Right ventricle myocardium superior (tissue), 1 donor: ENCODE measurements around the gene ERCC4. TPM values are rescaled to one million over a fixed set of nuclear protein-coding genes. Genes with fewer than 3 reads are reported as not detected.
"Not testable (repeated sequence)": the region's sequence is repeated elsewhere in the genome, so short reads cannot be mapped to it uniquely, and the experiment has no call there.

Experiments used
- ATAC-seq: fragments of 200-7000 bp; cut with Tn5 transposase; one replicate; pipeline ENCODE4 v1.9.1; 2020; ENCODE audit warnings: mild to moderate bottlenecking; ENCODE audit not compliant: poor library complexity
- DNase-seq: peaks from one replicate; pipeline ENCODE4 v3.0.0-alpha.2; 2020
- intact Hi-C: fragments of 100-400 bp; cut with DNase I; formaldehyde crosslinking; loops from one replicate; pipeline ENCODE4 v1.11.2; 2022
- long read RNA-seq: library from polyadenylated mRNA; unstranded; transcript quantifications from one replicate; pipeline ENCODE4 v2.0.0, GENCODE V29; 2021
- total RNA-seq: library from RNA; stranded (reverse); fragmentation: NEBNext Ultra II Directional; extraction: Animal tissue kit (Norgen Biotek cat#: 25700); gene quantifications from one replicate; pipeline ENCODE4 v1.2.1, GENCODE V29; 2021
- donor health status: DM: no; HTN: yes; CAD: no; lungs with severe emphysema.

Gene ERCC4
- total RNA-seq: 6.0 TPM
- long read RNA-seq, partial matches to known transcripts: 1 of 4 reads
- long read RNA-seq, other reads (novel, unspliced or antisense): 3 of 4 reads

- DNase-seq (peak; percentile 100), ATAC-seq (peak; percentile 98)
- intact Hi-C loops: loop anchor here (10.0 kb wide), 5 partner anchors 55 to 605 kb away; no protein-coding TSS in a partner anchor
Observed at GRCh38 chr16:13919683-13920509, at the start of gene ERCC4. Gene ERCC4 (plus strand): TSS chr16:13920154. CDS start chr16:13920166, 12 bp downstream.

DNA sequence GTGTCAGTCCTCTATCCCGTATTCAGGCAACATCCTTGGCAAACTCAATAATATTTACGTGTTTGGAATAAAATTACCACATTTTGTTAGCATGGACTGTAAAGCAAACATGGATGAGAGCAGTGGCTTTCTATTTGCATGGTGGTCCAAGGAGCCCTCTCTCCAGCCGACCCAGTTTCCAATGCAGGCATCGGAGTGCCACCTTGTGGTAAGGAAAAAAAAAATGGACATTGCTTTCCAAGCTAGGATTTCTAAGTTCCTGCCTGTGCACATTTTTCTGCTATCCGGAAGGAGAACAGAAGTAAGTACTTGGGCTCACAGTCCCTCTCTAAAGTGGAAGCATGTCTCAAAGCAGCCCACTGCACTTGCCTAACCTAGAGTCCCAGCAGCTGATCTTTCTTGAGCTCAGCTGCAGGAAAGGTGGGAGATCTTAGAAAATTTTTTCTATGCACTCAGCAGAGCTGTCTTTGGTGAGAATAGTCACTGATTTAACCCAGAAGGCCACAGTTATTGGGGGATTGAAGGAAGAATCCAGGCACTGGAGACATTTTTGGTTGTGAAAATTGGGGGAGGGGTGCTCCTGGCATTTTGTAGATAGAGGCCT is 46.0 kb upstream of the ERCC4 start:
- ATAC-seq: no peak
- intact Hi-C loops: no loop called here
- no peak for DNase-seq

DNA sequence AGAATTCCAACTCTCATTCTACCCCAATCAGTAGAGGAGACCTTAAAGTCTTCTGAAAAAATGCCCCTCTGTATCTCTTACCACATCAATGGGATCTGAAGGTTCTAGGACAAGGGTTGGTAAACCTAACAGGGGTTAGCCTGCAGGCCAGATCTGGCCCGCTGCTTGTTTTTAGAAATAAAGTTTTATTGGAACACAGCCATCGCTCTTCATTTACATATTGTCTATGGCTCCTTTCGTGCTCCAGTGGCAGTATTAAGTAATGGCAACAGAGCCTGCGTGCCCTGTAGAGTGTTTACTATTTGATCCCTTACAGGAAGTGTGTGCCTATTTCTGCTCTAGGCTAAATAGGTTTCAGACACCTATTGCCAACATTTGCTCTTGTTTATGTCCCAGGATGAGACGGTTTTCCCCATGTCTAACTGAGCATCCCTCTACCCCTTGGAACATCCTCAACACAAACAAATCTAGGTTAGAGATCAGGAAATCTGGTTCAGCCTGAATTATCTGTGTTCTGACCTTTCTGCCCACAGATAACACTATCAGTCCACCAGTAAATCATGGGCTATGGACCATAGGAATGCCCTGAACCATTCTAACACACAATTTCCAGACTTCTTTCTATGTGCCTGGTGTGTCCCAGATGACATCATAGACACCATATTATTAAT is 44.2 kb upstream of the ERCC4 start:
- intact Hi-C loops: no loop called here
- no peak for ATAC-seq
- DNase-seq: no peak

GRCh38 chr16:13883276-13883675 is 36.7 kb upstream of the ERCC4 start:
- ATAC-seq (no peak), DNase-seq (no peak)
- intact Hi-C loops: no loop called here

DNA sequence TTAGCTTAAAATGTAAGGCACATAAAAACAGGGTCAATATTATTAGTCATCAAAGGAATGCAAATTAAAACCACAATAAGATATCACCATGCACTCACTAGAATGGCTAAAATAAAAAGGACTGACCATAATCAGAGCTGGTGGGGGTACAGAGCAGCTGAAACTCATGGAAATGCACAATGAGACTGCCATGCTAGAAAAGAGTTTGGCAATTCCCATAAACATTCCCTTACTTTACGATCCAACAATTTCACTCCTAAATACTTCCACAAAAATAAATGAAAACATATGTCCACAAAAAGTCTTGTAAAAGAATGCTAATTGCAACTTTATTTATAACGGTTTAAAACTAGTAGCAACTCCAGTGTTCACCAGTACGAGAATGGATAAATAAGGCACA is 36.1 kb upstream of the ERCC4 start:
- intact Hi-C loops: no loop called here
- no peak for ATAC-seq

DNA sequence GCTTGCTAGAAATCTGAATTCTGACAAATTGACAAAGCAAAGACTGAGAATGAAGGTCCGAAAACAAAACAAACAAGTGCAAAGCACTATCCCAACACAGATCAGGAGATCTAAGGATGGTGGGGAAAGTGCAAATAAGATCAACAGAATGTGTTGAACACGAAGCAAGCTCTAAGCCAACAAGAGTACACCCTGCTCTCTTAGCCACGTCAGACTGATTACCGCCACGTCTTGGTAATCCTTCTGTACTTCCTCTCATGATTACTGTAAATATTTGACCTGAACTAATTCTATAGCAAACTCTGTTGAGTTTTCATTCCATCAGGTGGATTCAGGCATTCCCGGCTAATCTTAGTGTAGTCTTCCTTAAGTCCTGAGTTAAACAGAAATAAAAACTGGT is 34.3 kb upstream of the ERCC4 start:
- no peak for ATAC-seq
- no peak for DNase-seq
- intact Hi-C loops: no loop called here

More for the DNA sequence above, 36.1 kb upstream of the ERCC4 start:
- DNase-seq: no peak

- no peak for ATAC-seq
- DNase-seq: no peak
- intact Hi-C loops: no loop called here
Observed at GRCh38 chr16:13886608-13887007, 33.3 kb upstream of the ERCC4 start.

- DNase-seq, ATAC-seq, intact Hi-C loops: not testable (repeated sequence)
Observed at GRCh38 chr16:13889323-13889722, 30.6 kb upstream of the ERCC4 start.

GRCh38 chr16:13892301-13892700 is 27.7 kb upstream of the ERCC4 start:
- no peak for DNase-seq
- intact Hi-C loops: no loop called here
- ATAC-seq: no peak

GRCh38 chr16:13895516-13895915 is 24.4 kb upstream of the ERCC4 start:
- DNase-seq (no peak), ATAC-seq (no peak)
- intact Hi-C loops: no loop called here

DNA sequence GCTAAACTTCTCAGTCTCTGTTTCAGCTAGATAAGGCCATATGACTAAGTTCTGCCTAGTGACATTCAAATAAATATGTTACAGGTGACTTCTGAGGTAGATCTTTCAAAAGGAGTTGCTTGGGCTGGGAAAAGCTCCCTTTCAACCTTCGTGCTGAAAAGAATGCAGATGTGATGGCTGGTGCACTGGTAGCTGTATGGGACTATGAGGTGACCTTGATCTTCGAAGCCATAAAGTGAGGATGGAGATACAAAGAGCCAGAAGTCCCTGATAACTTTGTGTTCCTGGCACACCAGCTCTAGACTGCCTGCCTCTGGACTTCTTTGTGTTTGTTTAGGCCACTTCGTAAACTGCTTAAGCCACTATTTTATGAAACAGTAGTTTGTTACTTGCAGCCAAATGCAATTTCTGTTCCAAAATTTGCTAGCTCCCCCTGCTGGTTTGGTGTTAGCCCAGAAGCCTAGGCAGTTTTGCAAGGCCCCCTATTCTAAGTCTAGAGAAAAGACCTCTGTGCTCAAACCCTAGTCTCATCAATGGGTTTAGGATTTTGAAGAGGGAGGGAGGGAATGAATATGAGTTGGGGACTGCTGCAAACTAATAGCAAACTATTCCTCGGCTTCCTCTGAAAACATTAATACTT is 23.3 kb upstream of the ERCC4 start:
- ATAC-seq (no peak), DNase-seq (no peak)
- intact Hi-C loops: no loop called here

- DNase-seq (no peak), ATAC-seq (peak; percentile 46)
- intact Hi-C loops: no loop called here
Observed at GRCh38 chr16:13897806-13898205, 22.1 kb upstream of the ERCC4 start.

DNA sequence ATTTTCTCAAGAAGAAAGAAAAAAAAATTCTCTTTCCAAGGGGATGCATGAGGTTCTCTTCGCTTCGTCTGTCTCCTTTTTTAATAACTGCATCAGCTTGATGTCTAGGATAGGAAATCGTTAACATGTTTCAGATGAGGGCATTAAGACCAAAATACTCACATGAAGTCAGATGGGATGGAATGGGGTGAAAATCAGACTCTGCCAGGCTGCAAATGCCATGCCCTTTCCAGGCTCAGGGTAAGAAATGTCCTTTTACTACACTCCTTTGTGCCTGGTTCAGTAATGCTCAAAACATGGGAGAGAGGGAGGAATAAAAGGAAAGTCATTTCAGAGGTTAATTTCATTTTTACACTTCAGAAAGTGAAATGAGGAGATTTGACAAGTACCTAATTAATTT is 21.7 kb upstream of the ERCC4 start:
- intact Hi-C loops: no loop called here
- DNase-seq: no peak
- ATAC-seq: peak; percentile 79

- ATAC-seq (no peak), DNase-seq (no peak)
- intact Hi-C loops: no loop called here
Observed at GRCh38 chr16:13902052-13902451, 17.9 kb upstream of the ERCC4 start.

- DNase-seq (no peak), ATAC-seq (no peak)
- intact Hi-C loops: no loop called here
Observed at GRCh38 chr16:13902677-13903076, 17.3 kb upstream of the ERCC4 start.

GRCh38 chr16:13904179-13904691 is 15.7 kb upstream of the ERCC4 start:
- no peak for ATAC-seq
- DNase-seq: no peak
- intact Hi-C loops: no loop called here

DNA sequence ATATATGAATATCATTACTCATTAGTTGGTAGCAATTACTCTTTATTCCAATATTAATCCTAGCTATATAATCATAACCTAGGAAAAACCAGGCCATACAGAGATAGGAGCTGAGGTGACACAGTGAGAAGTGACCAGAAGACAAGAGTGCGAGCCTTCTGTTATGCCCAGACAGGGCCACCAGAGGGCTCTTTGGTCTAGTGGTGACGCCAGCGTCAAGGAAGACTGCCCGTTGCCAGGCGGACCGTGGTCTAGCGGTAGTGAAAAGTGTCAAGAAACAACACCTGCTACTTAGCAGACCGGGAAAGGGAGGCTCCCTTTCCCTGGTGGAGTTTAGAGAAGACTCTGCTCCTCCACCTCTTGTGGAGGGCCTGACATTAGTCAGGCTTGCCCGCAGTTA is 15.1 kb upstream of the ERCC4 start:
- DNase-seq: peak; percentile 56
- ATAC-seq: not testable (repeated sequence)

GRCh38 chr16:13906168-13907089 is 13.5 kb upstream of the ERCC4 start:
- no peak for DNase-seq
- intact Hi-C loops: no loop called here
- ATAC-seq: no peak

More for the DNA sequence above, 15.1 kb upstream of the ERCC4 start:
- intact Hi-C loops: not testable (repeated sequence)
